Progenitor cell of endocrine pancreas (in vitro differentiated cells): ENCODE results near the gene NRBF2. TPM values are rescaled to one million over a fixed set of nuclear protein-coding genes. Genes with fewer than 3 reads are reported as not detected.
A peak's percentile ranks its signal among the peaks of the same experiment; 100 is the strongest.
"Not testable (repeated sequence)": the region's sequence is repeated elsewhere in the genome, so short reads cannot be mapped to it uniquely, and the experiment has no call there.

ENCODE experiments used
- DNase-seq: peaks from one replicate; pipeline ENCODE4 v3.0.0; 2021; ENCODE audit warnings: low spot score; ENCODE audit not compliant: unreplicated experiment
- H3K27ac Mint-ChIP-seq: 2 replicates; pipeline ENCODE4 v1.8.0; 2021; ENCODE audit warnings: mild to moderate bottlenecking, moderate library complexity, mixed read lengths
- H3K27me3 Mint-ChIP-seq: 2 replicates; pipeline ENCODE4 v1.8.0; 2021; ENCODE audit warnings: mixed read lengths
- H3K36me3 Mint-ChIP-seq: 2 replicates; pipeline ENCODE4 v1.8.0; 2022; ENCODE audit warnings: mixed read lengths; ENCODE audit not compliant: insufficient read depth
- H3K4me1 Mint-ChIP-seq: 2 replicates; pipeline ENCODE4 v1.8.0; 2021; ENCODE audit warnings: low read depth, mixed read lengths
- H3K4me3 Mint-ChIP-seq: 2 replicates; pipeline ENCODE4 v1.8.0; 2021; ENCODE audit warnings: low read depth, mild to moderate bottlenecking, moderate library complexity, mixed read lengths
- H3K9me3 Mint-ChIP-seq: 2 replicates; pipeline ENCODE4 v1.8.0; 2021; ENCODE audit warnings: low read depth, mixed read lengths
- CTCF ChIP-seq: fragments of 200-600 bp; sonication (generic); IDR thresholded peaks from one replicate; pipeline ENCODE4 v1.5.0; 2021; ENCODE audit warnings: antibody characterized with exemption, mild to moderate bottlenecking; ENCODE audit not compliant: unreplicated experiment
- long read RNA-seq: library from polyadenylated mRNA; unstranded; transcript quantifications from one replicate; pipeline ENCODE4 v2.0.0, GENCODE V29; 2020
- total RNA-seq: library from RNA; stranded (reverse); gene quantifications from 2 replicates; pipeline ENCODE4 v1.2.1, GENCODE V29; 2021

The NRBF2 gene
- total RNA-seq, result 20.3 and 21.2 TPM in 2 replicates
- long read RNA-seq, transcript NRBF2-201 (4 exons, 1,853 nt), result major isoform, 93 of 97 reads
- long read RNA-seq, partial matches to known transcripts, result 0 of 97 reads
- long read RNA-seq, other reads (novel, unspliced or antisense), result 1 of 97 reads

- DNase-seq, result peak; percentile 91
- Mint-ChIP-seq H3K36me3 (peaks cover 6% of the 10 kb centered on the region), H3K9me3 (peaks cover 9% of the 10 kb centered on the region), H3K4me3 (peak within 1 kb of the TSS; percentile 89), H3K27me3 (peaks cover 3% of the 10 kb centered on the region), H3K4me1 (peaks cover 20% of the 10 kb centered on the region), H3K27ac (peak within 1 kb of the TSS; percentile 96)
- peak; percentile 48 for TF ChIP-seq CTCF
Measured at GRCh38 chr10:63133056-63133820, at the start of gene NRBF2. Gene NRBF2 (plus strand): TSS chr10:63133328. CDS start chr10:63133471, 143 bp downstream.

GRCh38 chr10:63083406-63083805, 49.7 kb upstream of the NRBF2 start:
- H3K4me1 Mint-ChIP-seq, H3K36me3 Mint-ChIP-seq, H3K27ac Mint-ChIP-seq, H3K4me3 Mint-ChIP-seq, H3K27me3 Mint-ChIP-seq, H3K9me3 Mint-ChIP-seq, DNase-seq: not testable (repeated sequence)

GRCh38 chr10:63083904-63084689, 49.0 kb upstream of the NRBF2 start:
- no peak overlapping the region for H3K4me3 Mint-ChIP-seq
- no peaks in the 10 kb centered on the region for H3K4me1 Mint-ChIP-seq
- H3K27ac Mint-ChIP-seq, result no peak overlapping the region
- TF ChIP-seq CTCF, result peak; percentile 73
- no peaks in the 10 kb centered on the region for H3K36me3 Mint-ChIP-seq
- no peaks in the 10 kb centered on the region for H3K27me3 Mint-ChIP-seq
- H3K9me3 Mint-ChIP-seq, result no peaks in the 10 kb centered on the region
- DNase-seq, result no peak

GRCh38 chr10:63084690-63085382, 48.3 kb upstream of the NRBF2 start:
- Mint-ChIP-seq H3K4me3 (no peak overlapping the region), H3K4me1 (no peaks in the 10 kb centered on the region), H3K36me3 (no peaks in the 10 kb centered on the region), H3K27me3 (no peaks in the 10 kb centered on the region), H3K27ac (no peak overlapping the region), H3K9me3 (no peaks in the 10 kb centered on the region)
- DNase-seq, result no peak
- no peak for TF ChIP-seq CTCF

GRCh38 chr10:63093227-63093626, 39.9 kb upstream of the NRBF2 start:
- no peaks in the 10 kb centered on the region for H3K27me3 Mint-ChIP-seq
- no peaks in the 10 kb centered on the region for H3K9me3 Mint-ChIP-seq
- no peak overlapping the region for H3K27ac Mint-ChIP-seq
- no peak overlapping the region for H3K4me3 Mint-ChIP-seq
- DNase-seq, result no peak
- H3K36me3 Mint-ChIP-seq, result no peaks in the 10 kb centered on the region
- H3K4me1 Mint-ChIP-seq, result no peaks in the 10 kb centered on the region
- no peak for TF ChIP-seq CTCF
